Measurements from ENCODE around the gene PPFIA3.
"Not testable (repeated sequence)": the region's sequence is repeated elsewhere in the genome, so short reads cannot be mapped to it uniquely, and the experiment has no call there.

Gene PPFIA3

GRCh38 chr19:49150106-49150943 is 31.0 kb downstream of the PPFIA3 start:
- DNase-seq (ENCODE audit: low spot score): peak; percentile 79

- DNase-seq (ENCODE audit: low spot score): no peak
Observed at GRCh38 chr19:49150944-49151243, 31.6 kb downstream of the PPFIA3 start.

GRCh38 chr19:49151267-49152118 is 32.1 kb downstream of the PPFIA3 start:
- no peak for DNase-seq (ENCODE audit: low spot score)

GRCh38 chr19:49152119-49152550 is 32.8 kb downstream of the PPFIA3 start:
- no peak for DNase-seq (ENCODE audit: low spot score)

GRCh38 chr19:49153167-49153809 is 33.9 kb downstream of the PPFIA3 start:
- no peak for DNase-seq (ENCODE audit: low spot score)

GRCh38 chr19:49154279-49154678 is 34.9 kb downstream of the PPFIA3 start:
- no peak for DNase-seq (ENCODE audit: low spot score)

- DNase-seq (ENCODE audit: low spot score): no peak
Observed at GRCh38 chr19:49155005-49155819, 35.9 kb downstream of the PPFIA3 start, which contains the start of gene HRC. TSS of gene HRC (minus strand) at chr19:49155396. CDS start at chr19:49155237, 159 bp downstream.

- DNase-seq (ENCODE audit: low spot score): no peak
Observed at GRCh38 chr19:49155820-49156346, 36.5 kb downstream of the PPFIA3 start.

- DNase-seq (ENCODE audit: low spot score): no peak
Observed at GRCh38 chr19:49157445-49158224, 38.3 kb downstream of the PPFIA3 start, which contains the start of gene TRPM4. TSS of gene TRPM4 (plus strand) at chr19:49157792. CDS start at chr19:49157867, 75 bp downstream.

- no peak for DNase-seq (ENCODE audit: low spot score)
Observed at GRCh38 chr19:49160450-49161189, 41.3 kb downstream of the PPFIA3 start.

- DNase-seq (ENCODE audit: low spot score): no peak
Observed at GRCh38 chr19:49161987-49162386, 42.6 kb downstream of the PPFIA3 start.

- no peak for DNase-seq (ENCODE audit: low spot score)
Observed at GRCh38 chr19:49165111-49165750, 45.9 kb downstream of the PPFIA3 start.

- DNase-seq (ENCODE audit: low spot score): no peak
Observed at GRCh38 chr19:49165865-49166301, 46.5 kb downstream of the PPFIA3 start.

GRCh38 chr19:49167857-49168409 is 48.6 kb downstream of the PPFIA3 start:
- no peak for DNase-seq (ENCODE audit: low spot score)

GRCh38 chr19:49168421-49168820 is 49.1 kb downstream of the PPFIA3 start:
- no peak for DNase-seq (ENCODE audit: low spot score)

GRCh38 chr19:49173198-49173597 is 53.9 kb downstream of the PPFIA3 start:
- no peak for DNase-seq (ENCODE audit: low spot score)

GRCh38 chr19:49180659-49181058 is 61.3 kb downstream of the PPFIA3 start:
- no peak for DNase-seq (ENCODE audit: low spot score)

GRCh38 chr19:49182010-49182847 is 62.9 kb downstream of the PPFIA3 start:
- DNase-seq (ENCODE audit: low spot score): not testable (repeated sequence)
